ENCODE data around the gene CREBBP.

GRCh38 chr16:3836641-3837040, 43.9 kb downstream of the CREBBP start:
- TF ChIP-seq, protein P1, sequence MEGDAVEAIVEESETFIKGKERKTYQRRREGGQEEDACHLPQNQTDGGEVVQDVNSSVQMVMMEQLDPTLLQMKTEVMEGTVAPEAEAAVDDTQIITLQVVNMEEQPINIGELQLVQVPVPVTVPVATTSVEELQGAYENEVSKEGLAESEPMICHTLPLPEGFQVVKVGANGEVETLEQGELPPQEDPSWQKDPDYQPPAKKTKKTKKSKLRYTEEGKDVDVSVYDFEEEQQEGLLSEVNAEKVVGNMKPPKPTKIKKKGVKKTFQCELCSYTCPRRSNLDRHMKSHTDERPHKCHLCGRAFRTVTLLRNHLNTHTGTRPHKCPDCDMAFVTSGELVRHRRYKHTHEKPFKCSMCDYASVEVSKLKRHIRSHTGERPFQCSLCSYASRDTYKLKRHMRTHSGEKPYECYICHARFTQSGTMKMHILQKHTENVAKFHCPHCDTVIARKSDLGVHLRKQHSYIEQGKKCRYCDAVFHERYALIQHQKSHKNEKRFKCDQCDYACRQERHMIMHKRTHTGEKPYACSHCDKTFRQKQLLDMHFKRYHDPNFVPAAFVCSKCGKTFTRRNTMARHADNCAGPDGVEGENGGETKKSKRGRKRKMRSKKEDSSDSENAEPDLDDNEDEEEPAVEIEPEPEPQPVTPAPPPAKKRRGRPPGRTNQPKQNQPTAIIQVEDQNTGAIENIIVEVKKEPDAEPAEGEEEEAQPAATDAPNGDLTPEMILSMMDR (IDR thresholded peaks at IDR 0.05 in 8 of 11, conservative IDR thresholded peaks at IDR 0.05 in 3 of 11): no peak
- no peak for TF ChIP-seq POLR2A (IDR thresholded peaks at IDR 0.05)
